Fibroblast of skin of scalp (primary cell): ENCODE results near the gene IMP4.
A peak's percentile ranks its signal among the peaks of the same experiment; 100 is the strongest.

Experiments
- DNase-seq: peaks from one replicate; pipeline ENCODE4 v3.0.0-alpha.2; 2013

IMP4 gene

GRCh38 chr2:130336877-130337734 is 5.6 kb upstream of the IMP4 start:
- DNase-seq, result peak; percentile 83

DNA sequence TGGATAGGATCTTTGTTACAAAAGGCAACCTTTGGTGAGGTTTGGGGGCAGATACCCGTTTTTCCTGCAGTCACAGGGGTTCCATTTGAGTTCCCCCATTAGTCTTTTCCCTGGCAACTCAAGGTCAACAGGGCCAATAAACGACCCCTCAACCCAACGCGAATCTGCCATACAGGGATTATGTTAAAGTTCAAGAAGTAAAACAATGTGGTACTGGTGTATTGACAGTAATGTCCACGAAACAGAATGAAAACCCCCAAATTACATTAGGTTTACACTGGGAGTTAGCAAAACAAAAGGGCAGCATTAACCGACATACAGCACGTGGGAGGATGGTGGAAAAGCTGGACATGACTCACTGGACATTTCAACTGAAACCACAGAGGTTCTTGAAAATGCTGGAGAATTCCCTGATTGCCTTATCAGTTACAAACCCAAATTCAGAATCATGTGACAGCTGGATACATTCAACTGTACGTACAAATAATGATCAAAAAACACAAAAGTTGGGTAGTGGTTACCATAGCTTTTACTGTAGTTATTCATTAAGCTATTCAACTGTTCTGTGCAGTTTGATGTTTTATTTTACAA is 4.9 kb upstream of the IMP4 start:
- DNase-seq, result no peak

DNA sequence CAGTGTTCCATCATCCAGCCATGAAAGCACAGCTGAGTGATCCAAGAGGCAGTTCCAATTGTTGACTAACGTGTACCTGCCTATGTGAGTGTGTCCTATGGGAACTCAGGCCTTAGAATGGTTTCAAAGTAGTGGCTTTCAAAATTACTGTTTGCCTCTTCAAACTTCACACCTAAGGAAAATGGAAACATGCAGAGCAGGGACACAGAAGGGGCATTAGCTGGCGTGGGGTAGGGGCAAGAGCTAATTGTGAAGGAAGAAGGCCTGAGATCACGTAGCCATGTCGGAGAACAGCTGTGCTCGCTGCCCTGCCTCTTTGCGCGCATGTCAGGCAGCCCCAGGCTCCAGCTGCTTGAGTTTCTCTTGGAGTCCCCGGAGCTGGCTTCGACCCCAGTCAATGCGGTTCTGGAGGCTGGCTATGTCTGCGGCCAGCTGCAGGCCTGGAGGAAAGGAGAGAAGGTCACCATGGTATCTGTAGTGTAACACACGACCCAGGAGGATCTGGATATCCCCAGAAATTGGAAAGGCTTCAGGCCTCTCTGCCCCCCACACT is 3.8 kb upstream of the IMP4 start:
- no peak for DNase-seq

DNA sequence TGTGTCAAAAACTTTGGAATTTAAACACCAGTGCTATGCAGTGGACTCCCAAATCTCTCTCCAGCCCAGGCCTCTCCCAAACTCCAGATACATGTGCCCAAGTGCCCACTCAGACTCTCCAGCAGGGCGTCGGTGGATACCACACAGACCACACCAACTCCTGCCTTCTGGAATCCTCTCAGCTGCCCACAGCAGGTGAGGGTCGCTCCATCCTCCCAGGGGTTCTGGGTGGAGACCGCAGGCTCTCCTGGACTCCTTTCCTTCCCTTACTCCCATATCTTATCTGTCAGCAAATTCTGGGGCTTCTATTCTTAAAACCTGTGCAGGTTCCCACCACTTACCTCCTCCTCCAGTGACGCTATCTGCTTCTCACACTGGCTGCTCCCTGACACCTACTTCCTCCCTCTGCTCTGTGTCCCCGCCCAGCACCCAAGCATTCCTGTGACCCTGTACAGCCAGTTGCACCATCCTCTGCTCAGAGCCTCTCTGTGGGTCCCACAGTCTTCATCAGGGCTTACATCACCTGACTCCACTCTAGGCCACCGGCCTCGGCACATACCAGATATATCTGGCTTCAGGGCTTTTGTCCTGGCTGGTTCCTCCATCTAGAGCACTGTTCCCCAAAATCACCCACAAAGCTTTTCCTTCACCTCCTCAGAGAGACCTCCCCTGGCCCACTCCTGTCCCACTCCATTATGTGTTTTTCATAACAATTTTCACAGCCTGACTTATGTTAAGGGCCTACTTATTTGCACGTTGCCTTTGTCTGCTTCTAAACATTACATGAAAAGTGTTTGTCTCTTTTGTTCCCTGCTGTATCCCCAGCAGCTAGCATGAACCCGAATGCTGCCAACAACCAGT is 2.6 kb upstream of the IMP4 start:
- DNase-seq, result no peak

- no peak for DNase-seq
Observed at GRCh38 chr2:130341562-130342019, 1.1 kb upstream of the IMP4 start.

DNA sequence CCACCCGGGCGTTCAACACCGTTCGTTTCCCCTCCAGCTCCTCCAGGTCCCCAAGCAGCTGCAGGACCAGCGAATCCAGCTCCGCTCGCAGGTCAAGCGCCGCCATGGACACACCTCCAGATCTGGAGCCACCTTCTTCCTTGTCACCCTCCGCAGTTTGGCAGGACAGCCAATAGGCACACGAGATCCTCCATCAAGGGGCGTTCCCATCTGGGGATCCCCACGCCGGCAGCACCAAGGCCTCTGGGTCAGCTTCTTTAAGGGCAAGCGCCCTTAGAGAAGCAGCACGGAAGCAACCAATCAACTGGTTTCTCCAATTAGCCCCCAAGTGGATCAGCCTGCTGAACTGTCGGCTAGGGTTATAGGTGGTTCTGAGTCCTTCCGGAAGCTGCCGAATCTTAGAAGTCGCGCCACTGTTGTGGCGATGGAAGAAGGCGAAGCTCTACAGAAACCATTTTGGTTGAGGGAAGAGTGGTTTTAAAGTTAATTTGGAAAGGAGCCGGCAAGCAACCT is 621 bp upstream of the IMP4 start:
- peak; percentile 93 for DNase-seq

DNA sequence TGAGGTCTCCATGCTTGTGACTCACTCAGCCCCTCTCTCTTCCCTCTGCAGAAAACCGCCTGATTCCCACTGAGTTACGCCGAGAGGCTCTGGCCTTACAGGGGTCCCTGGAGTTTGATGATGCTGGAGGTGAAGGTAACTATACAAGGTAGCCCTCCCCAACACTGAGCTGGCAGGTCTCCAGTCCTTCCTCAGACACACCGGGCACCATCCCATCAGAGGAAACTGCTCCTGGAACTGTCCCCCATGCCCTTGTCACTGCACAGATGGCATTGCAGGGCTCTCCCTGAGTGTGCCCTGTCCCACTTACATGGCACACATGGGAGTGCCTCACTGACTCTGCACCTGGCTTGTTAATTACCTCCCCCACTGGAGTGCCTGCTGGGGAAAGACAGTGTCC is 1.9 kb downstream of the IMP4 start:
- DNase-seq, result no peak

DNA sequence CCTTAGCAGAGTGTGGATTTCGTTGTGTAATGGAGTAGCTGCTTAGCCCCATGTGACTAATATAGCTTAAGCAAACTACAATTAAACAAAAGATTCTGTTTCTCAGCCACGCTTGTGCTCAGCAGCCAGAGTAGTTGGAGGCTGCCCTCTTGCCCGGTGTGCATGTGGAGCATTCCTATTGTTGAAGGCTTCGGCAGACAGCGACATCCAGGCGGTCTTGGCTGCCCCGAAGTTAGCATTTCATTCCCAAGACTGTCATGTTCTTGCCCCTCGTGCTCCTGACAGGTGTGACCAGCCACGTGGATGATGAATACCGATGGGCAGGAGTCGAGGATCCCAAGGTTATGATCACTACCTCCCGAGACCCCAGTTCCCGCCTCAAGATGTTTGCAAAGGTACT is 2.4 kb downstream of the IMP4 start:
- DNase-seq, result no peak

- no peak for DNase-seq
Observed at GRCh38 chr2:130345611-130346010, 2.9 kb downstream of the IMP4 start.

GRCh38 chr2:130346041-130346740 is 3.5 kb downstream of the IMP4 start:
- no peak for DNase-seq

GRCh38 chr2:130346741-130347066 is 4.0 kb downstream of the IMP4 start:
- DNase-seq, result no peak

DNA sequence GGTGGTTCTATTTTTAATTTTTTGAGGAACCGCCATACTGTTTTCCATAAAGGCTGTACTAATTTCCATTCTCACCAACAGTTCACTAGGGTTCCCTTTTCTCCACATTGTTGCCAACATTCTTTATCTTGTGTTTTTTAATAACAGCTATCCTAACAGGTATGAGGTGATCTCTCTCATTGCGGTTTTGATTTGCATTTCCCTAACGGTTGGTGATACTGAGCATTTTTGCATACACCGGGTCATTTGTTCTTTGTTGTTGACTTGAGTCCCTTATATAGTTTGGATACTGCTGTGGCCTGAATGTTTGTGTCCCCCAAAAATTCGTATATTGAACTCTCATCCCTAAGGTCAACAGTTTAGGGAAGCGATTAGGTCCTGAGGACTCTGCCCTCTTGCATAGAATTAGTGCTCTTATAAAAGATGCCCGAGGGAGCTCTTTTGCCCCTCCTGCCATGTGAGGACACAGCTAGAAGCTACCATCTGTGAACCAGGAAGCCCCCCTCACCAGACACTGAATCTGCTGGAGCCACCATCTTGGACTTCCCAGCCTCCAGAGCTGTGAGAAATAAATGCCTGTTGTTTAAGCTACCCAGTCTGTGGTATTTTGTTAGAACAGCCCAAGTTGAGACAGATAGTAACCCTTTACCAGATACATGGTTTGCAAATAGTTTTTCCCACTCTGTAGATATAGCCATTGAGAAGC is 4.7 kb downstream of the IMP4 start:
- DNase-seq, result no peak

GRCh38 chr2:130349174-130349573 is 6.5 kb downstream of the IMP4 start:
- DNase-seq, result no peak

GRCh38 chr2:130351711-130352110 is 9.0 kb downstream of the IMP4 start:
- DNase-seq, result no peak

- no peak for DNase-seq
Observed at GRCh38 chr2:130352237-130352636, 9.5 kb downstream of the IMP4 start.

- DNase-seq, result no peak
Observed at GRCh38 chr2:130353291-130354138, 10.8 kb downstream of the IMP4 start.

- DNase-seq, result no peak
Observed at GRCh38 chr2:130354139-130354428, 11.4 kb downstream of the IMP4 start.

GRCh38 chr2:130355172-130355577 is 12.5 kb downstream of the IMP4 start:
- no peak for DNase-seq

DNA sequence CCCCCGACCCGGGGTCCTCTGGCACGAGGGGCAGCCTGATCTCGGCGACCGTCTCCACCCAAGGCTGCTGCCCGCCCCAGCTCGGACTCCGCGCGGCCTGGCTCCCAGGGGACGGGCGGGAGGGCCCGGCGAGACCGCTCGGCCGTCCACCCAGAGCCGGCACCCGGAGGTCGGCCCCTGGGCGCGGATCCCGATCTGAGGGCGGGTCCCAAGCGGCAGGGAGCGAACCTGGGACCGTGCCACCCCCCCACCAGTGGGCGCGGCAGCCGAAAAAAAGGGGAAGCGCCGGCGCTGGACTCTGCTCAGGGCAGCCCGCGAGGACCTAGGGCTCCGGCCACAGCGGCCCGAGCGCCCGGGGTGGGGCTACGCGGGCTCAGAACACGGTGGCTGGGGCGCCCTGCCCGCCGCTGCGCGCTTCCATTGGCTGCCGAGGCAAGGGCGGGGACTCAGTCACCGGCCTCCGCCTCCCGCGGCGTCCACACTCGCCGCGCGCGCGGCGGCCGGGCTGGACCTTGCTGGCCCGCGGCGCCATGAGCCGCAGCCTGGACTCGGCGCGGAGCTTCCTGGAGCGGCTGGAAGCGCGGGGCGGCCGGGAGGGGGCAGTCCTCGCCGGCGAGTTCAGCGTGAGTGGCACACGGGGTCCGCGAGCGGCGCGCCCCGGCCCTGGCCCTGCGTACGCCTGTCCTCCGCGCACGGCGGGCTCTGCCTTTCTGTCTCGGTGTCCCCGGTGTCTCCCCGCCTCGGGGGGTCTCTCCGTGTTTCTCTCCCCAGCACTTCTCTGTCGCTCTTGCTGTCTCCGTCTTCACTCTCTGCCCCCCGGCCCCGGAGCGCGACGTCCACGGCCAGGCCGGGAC is 13.1 kb downstream of the IMP4 start, which contains the start of gene PTPN18:
Gene PTPN18 (plus strand): TSS at position 479 of the 854 bp plus-strand sequence. CDS start 52 bp downstream, at position 531.
- peak; percentile 86 for DNase-seq

- DNase-seq, result no peak
Observed at GRCh38 chr2:130357864-130358263, 15.2 kb downstream of the IMP4 start.
